Duodenal mucosa (tissue), 2 donors: ENCODE data around the gene RER1.

Experiments used
- H3K27ac ChIP-seq: one replicate; pipeline ENCODE4 v1.7.0; 2013; ENCODE audit warnings: low read depth, low read length
- H3K27me3 ChIP-seq, 2 donors: one replicate each; pipeline ENCODE4 v1.7.0; 2013; ENCODE audit warnings: low read length in 2 of 2, control low read depth in 1 of 2; ENCODE audit not compliant: insufficient read depth in 2 of 2, control insufficient read depth in 1 of 2
- H3K36me3 ChIP-seq, 2 donors: one replicate each; pipeline ENCODE4 v1.7.0; 2013; ENCODE audit warnings: low read length in 2 of 2, control low read depth in 1 of 2; ENCODE audit not compliant: insufficient read depth in 2 of 2, control insufficient read depth in 1 of 2
- H3K4me1 ChIP-seq, 2 donors: one replicate each; pipeline ENCODE4 v1.7.0; 2013; ENCODE audit warnings: low read length in 2 of 2, control low read depth in 1 of 2; ENCODE audit not compliant: insufficient read depth in 2 of 2, control insufficient read depth in 1 of 2
- H3K4me3 ChIP-seq, 2 donors: one replicate each; pipeline ENCODE4 v1.7.0; 2013; ENCODE audit warnings: low read length in 2 of 2, low read depth in 1 of 2
- H3K9ac ChIP-seq, 2 donors: one replicate each; pipeline ENCODE4 v1.7.0; 2013; ENCODE audit warnings: low read length in 2 of 2, low read depth in 1 of 2
- H3K9me3 ChIP-seq, 2 donors: one replicate each; pipeline ENCODE4 v1.7.0; 2013; ENCODE audit warnings: low read length in 2 of 2, control low read depth in 1 of 2; ENCODE audit not compliant: control insufficient read depth in 1 of 2

The RER1 gene

GRCh38 chr1:2393471-2393877 is 1.8 kb downstream of the RER1 start:
- Histone ChIP-seq H3K4me3 (peak overlapping the region; percentile 73 to 90), H3K27ac (no peak overlapping the region), H3K36me3 (peaks cover 22 to 37% of the 10 kb centered on the region in 2 donors), H3K9ac (peak overlapping the region; percentile 58 to 96), H3K9me3 (no peaks in the 10 kb centered on the region), H3K4me1 (peaks cover 38 to 45% of the 10 kb centered on the region in 2 donors), H3K27me3 (no peaks in the 10 kb centered on the region)

GRCh38 chr1:2394220-2394619 is 2.6 kb downstream of the RER1 start:
- no peak overlapping the region for H3K27ac ChIP-seq

GRCh38 chr1:2394761-2395160 is 3.1 kb downstream of the RER1 start:
- Histone ChIP-seq H3K27me3 (no peaks in the 10 kb centered on the region), H3K9ac (peak overlapping the region in 1 of 2 donors; percentile 26), H3K4me1 (peaks cover 38 to 44% of the 10 kb centered on the region in 2 donors), H3K9me3 (no peaks in the 10 kb centered on the region), H3K27ac (no peak overlapping the region), H3K36me3 (peaks cover 35 to 50% of the 10 kb centered on the region in 2 donors), H3K4me3 (peak overlapping the region; percentile 9 to 90)

More at GRCh38 chr1:2394220-2394619, 2.6 kb downstream of the RER1 start:
- H3K9me3 ChIP-seq: no peaks in the 10 kb centered on the region
- H3K4me1 ChIP-seq: peaks cover 38 to 45% of the 10 kb centered on the region in 2 donors
- peak overlapping the region; percentile 9 to 90 for H3K4me3 ChIP-seq
- peaks cover 29 to 44% of the 10 kb centered on the region in 2 donors for H3K36me3 ChIP-seq
- no peaks in the 10 kb centered on the region for H3K27me3 ChIP-seq
- H3K9ac ChIP-seq: peak overlapping the region in 1 of 2 donors; percentile 26

- peaks cover 39 to 54% of the 10 kb centered on the region in 2 donors for H3K36me3 ChIP-seq
- H3K9ac ChIP-seq: peak overlapping the region in 1 of 2 donors; percentile 26
- H3K4me1 ChIP-seq: peaks cover 36 to 39% of the 10 kb centered on the region in 2 donors
- H3K4me3 ChIP-seq: no peak overlapping the region
- no peak overlapping the region for H3K27ac ChIP-seq
- H3K27me3 ChIP-seq: no peaks in the 10 kb centered on the region
- H3K9me3 ChIP-seq: no peaks in the 10 kb centered on the region
Measured at GRCh38 chr1:2395245-2395644, 3.6 kb downstream of the RER1 start.

- Histone ChIP-seq H3K4me1 (peaks cover 31 to 33% of the 10 kb centered on the region in 2 donors), H3K36me3 (peaks cover 43 to 62% of the 10 kb centered on the region in 2 donors)
Measured at GRCh38 chr1:2396059-2396458, 4.4 kb downstream of the RER1 start.

GRCh38 chr1:2396476-2396875 is 4.8 kb downstream of the RER1 start:
- H3K4me1 ChIP-seq: peaks cover 31 to 33% of the 10 kb centered on the region in 2 donors

More at GRCh38 chr1:2396059-2396458, 4.4 kb downstream of the RER1 start:
- H3K27ac ChIP-seq: no peak overlapping the region
- no peaks in the 10 kb centered on the region for H3K27me3 ChIP-seq
- H3K4me3 ChIP-seq: no peak overlapping the region
- H3K9ac ChIP-seq: no peak overlapping the region
- no peaks in the 10 kb centered on the region for H3K9me3 ChIP-seq

GRCh38 chr1:2397007-2397679 is 5.5 kb downstream of the RER1 start:
- Histone ChIP-seq H3K36me3 (peaks cover 50 to 71% of the 10 kb centered on the region in 2 donors), H3K9me3 (no peaks in the 10 kb centered on the region), H3K4me3 (no peak overlapping the region), H3K27me3 (no peaks in the 10 kb centered on the region), H3K27ac (no peak overlapping the region), H3K4me1 (peaks cover 31 to 33% of the 10 kb centered on the region in 2 donors), H3K9ac (no peak overlapping the region)

More at GRCh38 chr1:2396476-2396875, 4.8 kb downstream of the RER1 start:
- Histone ChIP-seq H3K9ac (no peak overlapping the region), H3K4me3 (no peak overlapping the region), H3K9me3 (no peaks in the 10 kb centered on the region), H3K27me3 (no peaks in the 10 kb centered on the region), H3K27ac (no peak overlapping the region), H3K36me3 (peaks cover 43 to 64% of the 10 kb centered on the region in 2 donors)

GRCh38 chr1:2398871-2399270 is 7.2 kb downstream of the RER1 start:
- H3K9me3 ChIP-seq: no peaks in the 10 kb centered on the region
- no peak overlapping the region for H3K27ac ChIP-seq
- no peak overlapping the region for H3K4me3 ChIP-seq
- H3K4me1 ChIP-seq: peaks cover 15 to 16% of the 10 kb centered on the region in 2 donors
- H3K9ac ChIP-seq: no peak overlapping the region
- peaks cover 59 to 88% of the 10 kb centered on the region in 2 donors for H3K36me3 ChIP-seq
- no peaks in the 10 kb centered on the region for H3K27me3 ChIP-seq

GRCh38 chr1:2399890-2400575 is 8.4 kb downstream of the RER1 start:
- Histone ChIP-seq H3K27me3 (no peaks in the 10 kb centered on the region), H3K4me1 (peaks cover 4 to 5% of the 10 kb centered on the region in 2 donors), H3K9ac (no peak overlapping the region), H3K4me3 (no peak overlapping the region), H3K27ac (no peak overlapping the region), H3K9me3 (no peaks in the 10 kb centered on the region), H3K36me3 (peaks cover 66 to 93% of the 10 kb centered on the region in 2 donors)

GRCh38 chr1:2400576-2400909 is 8.9 kb downstream of the RER1 start:
- Histone ChIP-seq H3K9me3 (no peaks in the 10 kb centered on the region), H3K27me3 (no peaks in the 10 kb centered on the region), H3K9ac (no peak overlapping the region), H3K4me1 (no peaks in the 10 kb centered on the region), H3K36me3 (peaks cover 67 to 92% of the 10 kb centered on the region in 2 donors), H3K4me3 (no peak overlapping the region), H3K27ac (no peak overlapping the region)
